ENCODE results near the gene SPINK1.

The SPINK1 gene

DNA sequence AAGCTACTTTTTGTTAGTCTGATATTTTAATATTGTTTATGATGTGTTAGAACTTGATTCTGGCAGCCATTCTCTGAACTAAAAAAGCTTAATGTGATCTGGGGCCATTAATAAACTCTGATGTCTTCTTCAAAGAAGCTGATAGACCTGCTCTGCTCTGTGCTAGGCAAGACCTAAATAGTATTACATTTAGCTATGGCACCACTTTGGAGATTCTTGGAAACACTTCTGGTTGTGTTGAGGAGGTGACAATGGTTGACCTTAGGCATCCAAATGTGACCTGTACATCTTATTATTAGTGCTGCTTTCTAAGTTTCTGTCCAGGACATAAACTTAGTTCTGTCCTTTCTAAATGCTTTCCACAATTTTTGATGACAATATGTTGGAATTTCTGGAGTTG, 25.3 kb upstream of the SPINK1 start:
- Histone ChIP-seq H3K4me2 (ENCODE audit: low read depth, low read length, poor library complexity, severe bottlenecking) (no peak overlapping the region), H3K79me2 (ENCODE audit: insufficient read depth, low read length) (no peaks in the 10 kb centered on the region), H4K20me1 (ENCODE audit: insufficient read depth, low read length, poor library complexity, severe bottlenecking) (no peaks in the 10 kb centered on the region), H3K36me3 (ENCODE audit: insufficient read depth, low read length) (no peaks in the 10 kb centered on the region), H3K9me3 (ENCODE audit: insufficient read depth, low read depth, low read length) (no peaks in the 10 kb centered on the region), H3K4me1 (ENCODE audit: insufficient read depth, low read length, poor library complexity, severe bottlenecking) (no peaks in the 10 kb centered on the region), H3K9ac (ENCODE audit: low read depth, low read length, poor library complexity, severe bottlenecking) (no peak overlapping the region), H3F3A (ENCODE audit: low read depth) (no peaks in the 10 kb centered on the region), H3K27me3 (ENCODE audit: insufficient read depth, low read length, poor library complexity, severe bottlenecking) (no peaks in the 10 kb centered on the region), H2AFZ (ENCODE audit: low read length) (peak overlapping the region; percentile 19), H3K9me2 (replicated peaks; ENCODE audit: low read depth, low read length) (no peaks in the 10 kb centered on the region), H3K4me3 (ENCODE audit: low read length, poor library complexity, severe bottlenecking) (no peak overlapping the region)
- TF ChIP-seq EZH2phosphoT487 (IDR thresholded peaks at IDR 0.05; ENCODE audit: borderline replicate concordance) = no peak
- TF ChIP-seq, protein P1, sequence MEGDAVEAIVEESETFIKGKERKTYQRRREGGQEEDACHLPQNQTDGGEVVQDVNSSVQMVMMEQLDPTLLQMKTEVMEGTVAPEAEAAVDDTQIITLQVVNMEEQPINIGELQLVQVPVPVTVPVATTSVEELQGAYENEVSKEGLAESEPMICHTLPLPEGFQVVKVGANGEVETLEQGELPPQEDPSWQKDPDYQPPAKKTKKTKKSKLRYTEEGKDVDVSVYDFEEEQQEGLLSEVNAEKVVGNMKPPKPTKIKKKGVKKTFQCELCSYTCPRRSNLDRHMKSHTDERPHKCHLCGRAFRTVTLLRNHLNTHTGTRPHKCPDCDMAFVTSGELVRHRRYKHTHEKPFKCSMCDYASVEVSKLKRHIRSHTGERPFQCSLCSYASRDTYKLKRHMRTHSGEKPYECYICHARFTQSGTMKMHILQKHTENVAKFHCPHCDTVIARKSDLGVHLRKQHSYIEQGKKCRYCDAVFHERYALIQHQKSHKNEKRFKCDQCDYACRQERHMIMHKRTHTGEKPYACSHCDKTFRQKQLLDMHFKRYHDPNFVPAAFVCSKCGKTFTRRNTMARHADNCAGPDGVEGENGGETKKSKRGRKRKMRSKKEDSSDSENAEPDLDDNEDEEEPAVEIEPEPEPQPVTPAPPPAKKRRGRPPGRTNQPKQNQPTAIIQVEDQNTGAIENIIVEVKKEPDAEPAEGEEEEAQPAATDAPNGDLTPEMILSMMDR (conservative IDR thresholded peaks at IDR 0.05; ENCODE audit: low read length) = no peak

DNA sequence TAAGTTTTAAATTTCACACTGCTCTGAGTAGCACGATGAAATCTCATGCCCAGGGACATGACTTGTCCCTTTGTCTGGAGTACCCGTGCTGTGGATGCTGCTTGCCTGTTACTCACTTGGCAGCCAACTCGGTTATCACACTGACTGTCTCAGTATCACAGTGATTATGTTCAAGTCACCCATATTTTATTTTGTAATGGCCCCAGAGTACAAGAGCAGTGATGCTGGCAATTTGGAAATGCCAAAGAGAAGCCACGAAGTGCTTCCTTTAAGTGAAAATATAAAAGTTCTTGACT, 24.3 kb upstream of the SPINK1 start:
- H4K20me1 ChIP-seq (ENCODE audit: insufficient read depth, low read length, poor library complexity, severe bottlenecking) = no peaks in the 10 kb centered on the region
- no peak overlapping the region for H3K4me2 ChIP-seq (ENCODE audit: low read depth, low read length, poor library complexity, severe bottlenecking)
- H3K4me1 ChIP-seq (ENCODE audit: insufficient read depth, low read length, poor library complexity, severe bottlenecking) = no peaks in the 10 kb centered on the region
- no peaks in the 10 kb centered on the region for H3K36me3 ChIP-seq (ENCODE audit: insufficient read depth, low read length)
- no peak overlapping the region for H3K9ac ChIP-seq (ENCODE audit: low read depth, low read length, poor library complexity, severe bottlenecking)
- TF ChIP-seq EZH2phosphoT487 (IDR thresholded peaks at IDR 0.05; ENCODE audit: borderline replicate concordance) = no peak
- TF ChIP-seq, protein P1 (conservative IDR thresholded peaks at IDR 0.05; ENCODE audit: low read length) = no peak
- H3F3A ChIP-seq (ENCODE audit: low read depth) = no peaks in the 10 kb centered on the region
- no peak overlapping the region for H2AFZ ChIP-seq (ENCODE audit: low read length)
- H3K9me2 ChIP-seq (replicated peaks; ENCODE audit: low read depth, low read length) = no peaks in the 10 kb centered on the region
- H3K79me2 ChIP-seq (ENCODE audit: insufficient read depth, low read length) = no peaks in the 10 kb centered on the region
- no peaks in the 10 kb centered on the region for H3K9me3 ChIP-seq (ENCODE audit: insufficient read depth, low read depth, low read length)
- no peaks in the 10 kb centered on the region for H3K27me3 ChIP-seq (ENCODE audit: insufficient read depth, low read length, poor library complexity, severe bottlenecking)
- H3K4me3 ChIP-seq (ENCODE audit: low read length, poor library complexity, severe bottlenecking) = no peak overlapping the region

DNA sequence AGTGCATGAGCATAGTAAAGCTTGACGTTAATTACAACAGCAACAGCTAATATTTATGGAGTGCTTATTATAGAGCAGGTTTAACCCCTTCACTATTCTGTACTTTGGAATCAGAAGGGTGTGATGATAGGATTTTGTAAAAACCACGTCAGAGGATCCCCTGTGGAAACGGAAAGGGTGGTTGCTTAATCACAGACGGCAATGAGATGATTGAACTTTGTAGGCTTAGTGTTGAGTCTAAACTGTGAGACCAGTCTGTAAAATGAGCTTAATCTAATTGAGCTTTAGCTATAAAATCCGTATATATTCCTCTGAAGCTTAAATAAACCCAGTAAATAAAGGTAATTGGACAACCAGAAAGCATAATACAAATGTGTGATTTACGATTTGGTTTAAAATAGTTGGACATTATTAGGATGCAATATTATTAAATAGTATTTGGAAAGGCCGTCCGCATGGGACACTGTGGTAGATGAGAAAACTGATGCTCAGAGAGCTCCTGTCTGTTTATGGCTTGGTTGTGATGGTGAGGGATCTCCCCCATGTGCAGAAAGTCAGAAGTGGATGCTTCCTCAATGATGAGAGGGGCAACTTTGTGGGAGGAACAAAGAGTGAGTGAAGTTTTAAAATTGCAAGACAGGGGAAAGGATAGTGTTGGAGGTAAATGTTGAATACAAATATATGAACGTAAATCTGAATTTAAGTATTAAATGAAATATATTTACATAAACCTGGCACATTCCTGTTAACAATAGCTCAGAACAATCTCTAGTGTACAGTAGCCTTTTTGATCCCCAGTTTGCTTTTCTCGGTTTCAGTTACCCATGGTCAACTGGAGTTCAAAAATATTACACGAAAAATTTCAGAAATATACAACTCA, 23.7 kb upstream of the SPINK1 start:
- Histone ChIP-seq H3K4me2 (ENCODE audit: low read depth, low read length, poor library complexity, severe bottlenecking) (no peak overlapping the region), H3K9me2 (replicated peaks; ENCODE audit: low read depth, low read length) (no peaks in the 10 kb centered on the region), H3K27me3 (ENCODE audit: insufficient read depth, low read length, poor library complexity, severe bottlenecking) (no peaks in the 10 kb centered on the region), H3K9me3 (ENCODE audit: insufficient read depth, low read depth, low read length) (no peaks in the 10 kb centered on the region), H3F3A (ENCODE audit: low read depth) (no peaks in the 10 kb centered on the region), H3K9ac (ENCODE audit: low read depth, low read length, poor library complexity, severe bottlenecking) (no peak overlapping the region), H3K79me2 (ENCODE audit: insufficient read depth, low read length) (no peaks in the 10 kb centered on the region), H4K20me1 (ENCODE audit: insufficient read depth, low read length, poor library complexity, severe bottlenecking) (no peaks in the 10 kb centered on the region), H3K4me1 (ENCODE audit: insufficient read depth, low read length, poor library complexity, severe bottlenecking) (no peaks in the 10 kb centered on the region), H3K4me3 (ENCODE audit: low read length, poor library complexity, severe bottlenecking) (no peak overlapping the region), H3K36me3 (ENCODE audit: insufficient read depth, low read length) (no peaks in the 10 kb centered on the region), H2AFZ (ENCODE audit: low read length) (no peak overlapping the region)
- TF ChIP-seq EZH2phosphoT487 (IDR thresholded peaks at IDR 0.05; ENCODE audit: borderline replicate concordance) = no peak
- TF ChIP-seq, protein P1 (conservative IDR thresholded peaks at IDR 0.05; ENCODE audit: low read length) = no peak

Data from Loucy (cell line).